Erythroblast (primary cell): ENCODE results near the gene DPH6.
"Not testable (repeated sequence)": the region's sequence is repeated elsewhere in the genome, so short reads cannot be mapped to it uniquely, and the experiment has no call there.

Experiments
- DNase-seq, 2 experiments: peaks; one replicate each; lab custom pipeline; 2025; lab: John Stamatoyannopoulos, UW
- GATA1 ChIP-seq: IDR thresholded peaks from 2 replicates; pipeline ENCODE4 v1.6.1; 2011; ENCODE audit warnings: low read depth, mild to moderate bottlenecking, control low read depth, low read length, moderate library complexity
- POLR2A ChIP-seq: IDR thresholded peaks from 2 replicates; pipeline ENCODE4 v1.6.1; 2011; ENCODE audit warnings: mild to moderate bottlenecking, low read length

The DPH6 gene

GRCh38 chr15:35455201-35455600 lies 90.8 kb downstream of the DPH6 start:
- DNase-seq, result no peak

GRCh38 chr15:35450492-35450891 lies 95.5 kb downstream of the DPH6 start:
- TF ChIP-seq POLR2A (no peak), GATA1 (no peak)
- peak in 1 of 2 experiments; percentile 2 for DNase-seq

More at GRCh38 chr15:35455201-35455600, 90.8 kb downstream of the DPH6 start:
- TF ChIP-seq POLR2A, result no peak
- no peak for TF ChIP-seq GATA1

DNA sequence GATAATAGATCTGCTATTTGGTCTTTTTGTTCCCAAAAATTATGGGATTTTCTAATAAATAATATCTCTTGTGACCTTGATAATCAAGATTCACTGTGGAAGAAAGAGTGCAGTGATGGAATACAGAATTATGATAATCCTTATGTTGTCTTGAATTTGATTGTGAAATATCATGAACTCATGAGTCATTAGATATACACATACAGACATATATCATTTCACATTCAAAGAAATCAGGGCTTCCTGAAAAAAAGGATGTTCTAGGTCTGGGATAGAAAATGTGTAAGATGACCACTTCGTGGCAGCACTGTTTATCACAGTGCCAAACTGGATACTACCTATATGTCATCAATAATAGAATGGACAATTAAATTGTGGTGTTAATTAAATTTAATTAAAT lies 97.7 kb downstream of the DPH6 start:
- TF ChIP-seq GATA1, result no peak
- no peak for TF ChIP-seq POLR2A
- no peak for DNase-seq

- DNase-seq, result no peak
- TF ChIP-seq POLR2A (no peak), GATA1 (no peak)
Observed at GRCh38 chr15:35445891-35446290, 100.1 kb downstream of the DPH6 start.

GRCh38 chr15:35444557-35445204 lies 101.3 kb downstream of the DPH6 start:
- DNase-seq, result peak; percentile 51 to 72
- TF ChIP-seq GATA1 (no peak), POLR2A (no peak)

DNA sequence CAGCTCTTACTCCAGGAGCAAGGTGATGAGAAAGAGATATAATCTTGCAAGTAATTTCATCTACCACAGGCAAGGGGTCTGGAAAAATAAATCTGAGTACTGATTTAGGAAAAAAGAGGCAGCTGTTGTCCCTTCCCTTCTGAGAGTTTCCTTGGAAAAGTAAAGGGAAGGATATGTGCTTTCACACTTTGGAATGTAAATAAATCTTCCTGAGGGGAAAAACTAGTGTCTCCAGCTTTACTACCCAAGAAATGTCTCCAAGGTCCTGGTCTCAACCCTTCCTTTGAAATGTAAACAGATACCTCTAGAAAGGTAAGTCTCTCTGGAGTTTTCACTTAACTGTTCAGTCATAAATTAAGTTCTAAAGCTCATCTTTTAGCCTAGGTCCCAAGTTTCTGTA lies 102.6 kb downstream of the DPH6 start:
- no peak for DNase-seq
- no peak for TF ChIP-seq GATA1
- TF ChIP-seq POLR2A, result no peak

DNA sequence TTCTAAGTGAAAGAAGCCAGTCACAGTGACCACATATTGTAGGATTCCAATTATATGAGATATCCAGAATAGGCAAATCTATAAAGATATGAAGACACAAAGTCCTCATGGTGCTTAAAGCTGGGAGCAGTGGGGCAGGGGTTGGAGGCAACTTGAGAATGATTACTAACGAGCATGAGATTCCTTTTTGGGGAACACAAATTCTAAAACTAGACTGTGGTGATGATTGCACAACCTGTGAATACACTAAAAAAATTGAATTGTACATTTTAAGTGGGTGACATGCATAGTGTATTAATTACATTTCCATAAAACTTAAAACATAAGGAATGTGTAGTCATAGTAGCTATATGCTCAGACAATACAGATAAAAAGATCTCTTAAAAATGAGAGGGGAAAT lies 103.2 kb downstream of the DPH6 start:
- TF ChIP-seq GATA1, result no peak
- TF ChIP-seq POLR2A, result no peak
- DNase-seq, result no peak

DNA sequence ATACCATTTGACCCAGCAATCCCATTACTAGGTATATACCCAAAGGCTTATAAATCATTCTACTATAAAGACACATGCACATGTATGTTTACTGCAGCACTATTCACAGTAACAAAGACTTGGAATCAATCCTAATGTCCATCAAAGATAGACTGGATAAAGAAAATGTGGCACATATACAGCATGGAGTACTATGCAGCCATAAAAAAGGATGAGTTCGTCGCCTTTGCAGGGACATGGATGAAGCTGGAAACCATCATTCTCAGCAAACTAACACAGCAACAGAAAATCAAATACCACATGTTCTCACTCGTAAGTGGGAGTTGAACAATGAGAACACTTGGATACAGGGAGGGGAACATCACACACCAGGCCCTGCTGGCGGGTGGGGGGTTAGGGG lies 104.7 kb downstream of the DPH6 start:
- DNase-seq, result not testable (repeated sequence)

DNA sequence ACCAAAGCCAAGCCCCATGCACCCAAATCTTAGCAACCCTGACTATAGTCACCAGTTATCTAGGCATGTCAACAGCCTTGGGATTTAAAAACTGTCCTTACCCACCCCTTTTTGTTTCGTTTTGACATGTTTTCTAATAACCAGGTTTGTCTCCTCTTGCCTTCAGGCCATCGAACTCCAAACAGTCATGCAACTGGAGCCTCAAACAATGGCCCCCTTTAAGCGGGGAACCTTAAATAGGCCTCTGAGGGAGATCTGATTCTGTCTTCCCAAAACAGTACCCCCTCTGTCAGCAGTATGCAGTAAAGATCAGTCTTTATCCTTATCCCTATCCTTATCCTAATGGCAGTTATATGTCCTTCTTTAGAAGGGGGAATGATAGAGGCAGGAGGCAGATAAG lies 105.7 kb downstream of the DPH6 start:
- DNase-seq, result no peak
- TF ChIP-seq POLR2A, result no peak
- TF ChIP-seq GATA1, result no peak

GRCh38 chr15:35439291-35439690 lies 106.7 kb downstream of the DPH6 start:
- DNase-seq, result no peak
- no peak for TF ChIP-seq GATA1
- no peak for TF ChIP-seq POLR2A

DNA sequence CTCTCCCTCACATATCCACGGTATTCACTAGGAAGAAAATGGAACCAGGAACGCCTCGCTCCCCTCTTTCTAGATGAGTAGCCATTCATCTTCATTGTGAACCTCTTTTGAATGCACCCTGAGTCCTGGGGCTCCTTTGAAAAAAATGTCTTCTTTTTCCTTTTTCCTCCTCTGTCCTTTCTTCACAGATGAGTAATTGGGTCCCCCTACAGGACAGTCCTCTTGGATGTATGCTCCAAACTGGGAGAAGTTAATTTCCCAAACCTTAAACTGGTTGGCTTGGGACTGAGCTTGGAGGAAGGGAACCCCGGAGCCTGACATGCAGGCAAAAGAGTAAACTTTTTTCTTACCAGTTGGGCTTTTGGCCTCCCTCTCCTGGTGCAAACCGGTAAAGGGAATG lies 108.8 kb downstream of the DPH6 start:
- TF ChIP-seq POLR2A, result no peak
- TF ChIP-seq GATA1, result no peak
- DNase-seq, result no peak

GRCh38 chr15:35436422-35436821 lies 109.5 kb downstream of the DPH6 start:
- no peak for TF ChIP-seq POLR2A
- TF ChIP-seq GATA1, result no peak
- no peak for DNase-seq

- DNase-seq, result no peak
- TF ChIP-seq POLR2A (no peak), GATA1 (no peak)
Observed at GRCh38 chr15:35431281-35431680, 114.7 kb downstream of the DPH6 start.

- TF ChIP-seq GATA1 (no peak), POLR2A (no peak)
- DNase-seq, result no peak
Observed at GRCh38 chr15:35430301-35430700, 115.7 kb downstream of the DPH6 start.

DNA sequence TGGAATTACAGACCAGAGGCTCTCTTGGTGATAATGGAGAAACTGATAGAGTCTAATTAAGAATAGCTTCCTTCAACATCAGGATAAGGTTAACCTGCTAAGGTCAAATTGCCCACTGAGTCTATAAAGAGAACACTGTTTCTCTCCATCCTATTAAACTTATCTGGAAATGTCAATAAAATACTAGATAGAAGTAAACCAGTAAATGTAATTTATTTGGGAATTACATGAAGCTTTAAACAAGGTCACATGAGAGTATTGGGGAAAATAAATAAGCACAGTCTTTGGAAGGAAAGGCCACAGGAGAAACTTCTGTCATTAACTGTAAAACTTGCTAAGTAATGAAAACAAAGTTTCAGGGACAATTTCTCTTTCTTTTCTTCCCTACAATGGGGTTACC lies 118.5 kb downstream of the DPH6 start:
- TF ChIP-seq POLR2A, result no peak
- TF ChIP-seq GATA1, result no peak
- no peak for DNase-seq
